H1 (cell line): ENCODE data around the gene HDAC7. TPM values are rescaled to one million over a fixed set of nuclear protein-coding genes. Genes with fewer than 3 reads are reported as not detected.

Experiments
- CHD2 ChIP-seq: IDR thresholded peaks from 2 replicates; pipeline ENCODE4 v1.6.1; 2012; ENCODE audit warnings: low read length, improper control_type of control experiment
- CREB1 ChIP-seq: IDR thresholded peaks from 2 replicates; pipeline ENCODE4 v1.6.1; 2012; ENCODE audit warnings: inconsistent platforms
- KDM5A ChIP-seq: fragments of 200-600 bp; IDR thresholded peaks from 2 replicates; pipeline ENCODE4 v1.7.1; 2012; ENCODE audit warnings: mild to moderate bottlenecking, low read length, inconsistent platforms, mixed read lengths
- polyA plus RNA-seq, 7 experiments: library from polyadenylated mRNA; depleted of rRNA in 3 of 7; stranded (reverse) in 5 of 7; unstranded in 2 of 7; fragments of >200 nt in 5 of 7; fragments of 200-250 nt in 2 of 7; gene quantifications; 1 replicate in 5 of 7; 2 replicates in 1 of 7; 4 replicates in 1 of 7; pipeline versions ENCODE4 v1.2.1 to v1.2.3, GENCODE V29; 2011 to 2013; ENCODE audit warnings: missing spikeins in 2 of 7, mixed read lengths in 2 of 7
- total RNA-seq: library from RNA; stranded (reverse); fragmentation: NEBNext Ultra II Directional; extraction: Animal tissue kit (Norgen Biotek cat#: 25700); gene quantifications from 2 replicates; pipeline ENCODE4 v1.2.1, GENCODE V29; 2021
- TF ChIP-seq, protein P1 (sequence below): IDR thresholded peaks from 2 replicates; pipeline ENCODE4 v1.6.1; 2011; ENCODE audit warnings: low read depth, mild to moderate bottlenecking, low read length; ENCODE audit not compliant: insufficient read depth

The HDAC7 gene
- total and polyA plus RNA-seq, 2 of the 8 experiments (the other 6 are each of a cell fraction or from before 2014, with no cell fraction given) = 25.5 to 84.9 TPM

DNA sequence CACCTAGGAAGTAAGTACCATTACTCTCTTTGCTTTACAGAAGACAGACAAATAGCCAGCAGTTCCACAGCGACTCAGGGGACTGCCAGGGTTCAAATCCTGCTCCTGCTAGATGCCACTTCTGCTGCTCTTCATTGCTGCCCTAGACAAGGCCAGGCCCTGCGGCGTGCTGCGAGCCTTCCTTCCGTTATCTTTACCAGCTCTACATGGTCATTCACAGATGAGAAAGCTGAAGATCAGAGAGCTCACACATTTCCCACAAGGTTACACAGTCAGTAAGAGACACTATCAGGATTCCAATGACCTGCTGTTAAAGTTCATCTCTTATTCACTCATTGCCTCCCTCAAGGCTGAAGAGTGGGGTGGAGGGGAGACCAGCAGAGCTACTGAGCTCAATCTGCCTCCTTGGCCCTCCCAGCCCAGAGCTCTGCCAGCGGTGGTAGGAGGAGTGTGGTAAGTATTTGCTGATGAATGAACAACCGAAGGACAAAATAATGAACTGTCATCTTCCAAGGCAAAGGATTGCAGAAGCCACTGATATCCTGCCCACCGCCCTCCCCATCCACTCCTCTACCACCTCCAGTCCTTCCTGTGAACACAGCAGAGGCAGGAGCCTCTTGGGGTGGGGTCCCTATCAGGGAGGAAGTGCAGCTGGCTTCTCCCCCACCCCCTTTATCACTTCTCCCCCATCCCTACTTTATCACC is 14.6 kb upstream of the HDAC7 start (continued):
- TF ChIP-seq, protein P1, sequence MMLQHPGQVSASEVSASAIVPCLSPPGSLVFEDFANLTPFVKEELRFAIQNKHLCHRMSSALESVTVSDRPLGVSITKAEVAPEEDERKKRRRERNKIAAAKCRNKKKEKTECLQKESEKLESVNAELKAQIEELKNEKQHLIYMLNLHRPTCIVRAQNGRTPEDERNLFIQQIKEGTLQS = no peak
- TF ChIP-seq KDM5A (no peak), CHD2 (no peak), CREB1 (no peak)
